ENCODE data around the gene RCCD1. TPM values are rescaled to one million over a fixed set of nuclear protein-coding genes. Genes with fewer than 3 reads are reported as not detected.

RCCD1 gene
- total and polyA plus RNA-seq, 12 donors: 5.5 to 11.8 (median 7.6) TPM

DNA sequence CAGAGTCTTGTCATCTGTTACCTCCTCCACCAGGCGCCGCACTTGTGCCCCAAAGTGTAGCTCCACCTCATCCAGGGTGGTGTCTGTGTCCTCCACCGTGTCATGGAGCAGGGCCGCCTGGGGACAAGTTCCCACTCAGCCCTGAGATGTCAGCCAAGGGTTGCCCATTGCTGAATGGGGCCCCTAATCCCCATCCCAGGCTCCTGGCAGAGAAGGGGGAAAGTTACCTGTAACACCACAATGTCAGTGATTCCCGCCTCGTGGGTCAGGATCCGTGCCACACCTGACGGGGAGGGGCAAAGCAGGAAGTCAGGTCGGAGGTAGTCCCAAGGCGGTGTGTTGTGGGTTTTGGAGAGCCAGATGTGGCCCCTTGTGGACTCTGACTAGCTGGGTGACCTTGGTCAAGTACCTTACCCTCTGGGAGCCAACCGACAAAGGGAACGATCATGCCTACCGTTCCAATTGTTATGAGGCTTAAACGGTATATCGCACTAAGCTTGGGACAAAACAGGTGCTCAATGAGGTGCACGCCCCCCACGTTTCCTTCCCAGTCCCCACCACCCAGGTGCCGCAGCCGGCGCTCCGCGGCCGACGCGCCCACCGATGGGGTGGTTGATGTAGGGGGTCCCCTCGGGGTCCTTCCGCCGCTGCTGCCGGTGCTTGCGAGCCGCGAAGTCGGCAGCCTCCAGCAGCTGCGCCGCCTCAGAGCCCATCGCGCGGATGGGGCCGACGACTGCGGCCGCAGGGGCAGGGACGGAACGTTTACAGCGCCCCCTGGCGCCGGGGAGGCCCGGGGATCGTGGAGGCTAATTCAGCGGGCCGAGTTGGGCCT is 22.6 kb upstream of the RCCD1 start, which contains the start of gene HDDC3:
HDDC3 (minus strand) TSS at position 722 of the 832 bp plus-strand sequence; CDS start at position 713, 9 bp downstream.
- no peaks in the 10 kb centered on the region for H3K27me3 ChIP-seq
- TF ChIP-seq, protein P1, sequence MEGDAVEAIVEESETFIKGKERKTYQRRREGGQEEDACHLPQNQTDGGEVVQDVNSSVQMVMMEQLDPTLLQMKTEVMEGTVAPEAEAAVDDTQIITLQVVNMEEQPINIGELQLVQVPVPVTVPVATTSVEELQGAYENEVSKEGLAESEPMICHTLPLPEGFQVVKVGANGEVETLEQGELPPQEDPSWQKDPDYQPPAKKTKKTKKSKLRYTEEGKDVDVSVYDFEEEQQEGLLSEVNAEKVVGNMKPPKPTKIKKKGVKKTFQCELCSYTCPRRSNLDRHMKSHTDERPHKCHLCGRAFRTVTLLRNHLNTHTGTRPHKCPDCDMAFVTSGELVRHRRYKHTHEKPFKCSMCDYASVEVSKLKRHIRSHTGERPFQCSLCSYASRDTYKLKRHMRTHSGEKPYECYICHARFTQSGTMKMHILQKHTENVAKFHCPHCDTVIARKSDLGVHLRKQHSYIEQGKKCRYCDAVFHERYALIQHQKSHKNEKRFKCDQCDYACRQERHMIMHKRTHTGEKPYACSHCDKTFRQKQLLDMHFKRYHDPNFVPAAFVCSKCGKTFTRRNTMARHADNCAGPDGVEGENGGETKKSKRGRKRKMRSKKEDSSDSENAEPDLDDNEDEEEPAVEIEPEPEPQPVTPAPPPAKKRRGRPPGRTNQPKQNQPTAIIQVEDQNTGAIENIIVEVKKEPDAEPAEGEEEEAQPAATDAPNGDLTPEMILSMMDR (IDR thresholded peaks at IDR 0.05): peak; percentile 92 to 99 (median 97)
- ATAC-seq: peak; percentile 58 to 74 (median 66)
- H3K27ac ChIP-seq: peak within 1 kb of the TSS; percentile 81 to 98 (median 96)
- peaks cover 18 to 74% (median 53%) of the 10 kb centered on the region in 9 donors for H3K4me1 ChIP-seq
- H3K36me3 ChIP-seq: peaks cover 0 to 10% (median 0%) of the 10 kb centered on the region in 9 donors
- H3K9me3 ChIP-seq: no peaks in the 10 kb centered on the region
- peak; percentile 93 to 95 for DNase-seq
- intact Hi-C loops (cut with DNase I): loop anchor here in 7 of 10 donors (1.0 to 5.0 kb wide), 6 partner anchors 29 to 285 kb away; partner anchors contain the start of gene MAN2A2 (in 2 of the 7)
- WGBS, 2 donors: 1 to 2% methylated on average over 52 of the region's 52 CpGs
- H3K4me3 ChIP-seq: peak within 1 kb of the TSS; percentile 49 to 92 (median 78)

- Histone ChIP-seq H3K27me3 (no peaks in the 10 kb centered on the region), H3K4me1 (peaks cover 18 to 74% (median 53%) of the 10 kb centered on the region in 9 donors), H3K9me3 (no peaks in the 10 kb centered on the region), H3K27ac (peak overlapping the region; percentile 81 to 98 (median 96)), H3K36me3 (peaks cover 0 to 16% (median 0%) of the 10 kb centered on the region in 9 donors), H3K4me3 (peak overlapping the region in 9 of 10 donors; percentile 49 to 92 (median 80))
- intact Hi-C loops (cut with DNase I): loop anchor here in 7 of 10 donors (1.0 to 5.0 kb wide), 5 partner anchors 29 to 285 kb away; partner anchors contain the start of gene MAN2A2 (in 1 of the 7)
- 18% methylated on average over 5 of the region's 5 CpGs for WGBS, 2 donors
- ATAC-seq: no peak
- no peak for DNase-seq
- TF ChIP-seq, protein P1 (IDR thresholded peaks at IDR 0.05): peak in 3 of 9 donors; percentile 4 to 9 (median 6)
Observed at GRCh38 chr15:90932660-90932991, 22.1 kb upstream of the RCCD1 start.

GRCh38 chr15:90933301-90933700 is 21.4 kb upstream of the RCCD1 start:
- H3K9me3 ChIP-seq: no peaks in the 10 kb centered on the region
- H3K4me3 ChIP-seq: no peak overlapping the region
- 67 to 69% methylated on average over 1 of the region's 1 CpG for WGBS, 2 donors
- ATAC-seq (no peak), DNase-seq (no peak)
- TF ChIP-seq, protein P1 (IDR thresholded peaks at IDR 0.05): no peak
- no peaks in the 10 kb centered on the region for H3K27me3 ChIP-seq
- intact Hi-C loops (cut with DNase I): loop anchor here in 5 of 10 donors (2.0 to 5.0 kb wide), 3 partner anchors 36 to 286 kb away; no protein-coding TSS in a partner anchor
- peaks cover 18 to 72% (median 53%) of the 10 kb centered on the region in 9 donors for H3K4me1 ChIP-seq
- H3K36me3 ChIP-seq: peaks cover 0 to 23% (median 2%) of the 10 kb centered on the region in 9 donors
- no peak overlapping the region for H3K27ac ChIP-seq

GRCh38 chr15:90934256-90934948 is 20.3 kb upstream of the RCCD1 start:
- Histone ChIP-seq H3K9me3 (no peaks in the 10 kb centered on the region), H3K4me3 (peak overlapping the region; percentile 61 to 75 (median 66)), H3K4me1 (peaks cover 18 to 62% (median 48%) of the 10 kb centered on the region in 9 donors), H3K27me3 (no peaks in the 10 kb centered on the region), H3K36me3 (peaks cover 0 to 34% (median 11%) of the 10 kb centered on the region in 9 donors), H3K27ac (peak overlapping the region in 9 of 10 donors; percentile 72 to 86 (median 75))
- TF ChIP-seq, protein P1 (IDR thresholded peaks at IDR 0.05): peak; percentile 81 to 98 (median 92)
- ATAC-seq (peak; percentile 34 to 66 (median 51)), DNase-seq (peak; percentile 86 to 87)
- intact Hi-C loops (cut with DNase I): loop anchor here in 5 of 10 donors (1.0 to 5.0 kb wide), 3 partner anchors 32 to 287 kb away; no protein-coding TSS in a partner anchor
- 2 to 3% methylated on average over 19 of the region's 19 CpGs for WGBS, 2 donors
